Pancreas (tissue), 10 donors: Measurements from ENCODE around the gene KIF7. TPM values are rescaled to one million over a fixed set of nuclear protein-coding genes. Genes with fewer than 3 reads are reported as not detected.

Source experiments
- ATAC-seq, 4 donors: fragments of 200-7000 bp; cut with Tn5 transposase; one replicate each; pipeline versions ENCODE4 v1.8.0 to v1.9.1; 2020; ENCODE audit warnings: mild to moderate bottlenecking in 4 of 4, moderate library complexity in 4 of 4
- DNase-seq, 6 donors: peaks; one replicate each; pipeline ENCODE4 v3.0.0-alpha.2; 2020
- FAIRE-seq: peaks from 2 replicates; lab custom pipeline; 2012; peaks lifted over from hg19 to GRCh38; lab: Jason Lieb, UNC
- H3K27ac ChIP-seq, 4 donors: fragments of 200-600 bp; sonication (generic); 1 replicate in 3 of 4; 2 replicates in 1 of 4; pipeline versions ENCODE4 v1.5.0 to v1.8.0; 2020
- H3K27me3 ChIP-seq, 4 donors: fragments of 200-600 bp; one replicate each; pipeline ENCODE4 v1.8.0; 2021
- H3K36me3 ChIP-seq, 3 donors: fragments of 200-600 bp; sonication (generic) in 1 of 3; one replicate each; pipeline versions ENCODE4 v1.5.0 to v1.8.0; 2020 to 2021
- H3K4me1 ChIP-seq, 3 donors: fragments of 200-600 bp; one replicate each; pipeline ENCODE4 v1.8.0; 2021
- H3K4me3 ChIP-seq, 4 donors: fragments of 200-600 bp; sonication (generic) in 2 of 4; one replicate each; pipeline versions ENCODE4 v1.5.0 to v1.8.0; 2020 to 2021
- H3K9me3 ChIP-seq, 4 donors: fragments of 200-600 bp; one replicate each; pipeline ENCODE4 v1.8.0; 2021
- WGBS, 2 donors: extraction: QIAGEN DNeasy Blood & Tissue Kit; methylation state at CpG; one replicate each; pipeline ENCODE4 v1.1.7; 2013; 5-methylcytosine and 5-hydroxymethylcytosine counted together
- intact Hi-C, 3 donors: fragments of 100-400 bp; cut with DNase I; formaldehyde crosslinking; loops; one replicate each; pipeline versions ENCODE4 v1.11.1 to v1.14.2; 2022
- polyA plus RNA-seq, 2 donors: library from polyadenylated mRNA; stranded (reverse); fragments of 200-250 nt; gene quantifications; one replicate each; pipeline ENCODE4 v1.2.3, GENCODE V29; 2013
- total RNA-seq, 6 donors: library from RNA; stranded (reverse); fragmentation: NEBNext Ultra II Directional in 4 of 6; extraction: Animal tissue kit (Norgen Biotek cat#: 25700) in 4 of 6; gene quantifications; one replicate each; pipeline versions ENCODE4 v1.2.1 to v1.2.4, GENCODE V29; 2021 to 2023
- TF ChIP-seq, protein P1 (sequence below), 4 donors: fragments of 200-600 bp; sonication (generic) in 3 of 4; IDR thresholded peaks; one replicate each; pipeline versions ENCODE4 v1.5.0 to v1.8.0; 2021; ENCODE audit warnings: antibody characterized with exemption in 4 of 4
- donor health status: healthy with polysubstance abuse.
- donor health status: DM: no; HTN: no; CAD: no; lungs with moderate emphysema.
- donor health status: DM: no; HTN: no; CAD: no.
- donor health status: control.
- donor health status: control.
- donor health status: Bipolar disorder and iron deficiency.
- donor health status: DM: yes; HTN: yes; CAD: no.
- donor health status: DM: no; HTN: no; CAD: no.
- donor health status: DM: no; HTN: no; CAD: no.
- donor health status: DM: yes; HTN: yes; CAD: no.

Gene KIF7
- total and polyA plus RNA-seq, 8 donors = 0.43 to 1.5 (median 0.64) TPM

DNA sequence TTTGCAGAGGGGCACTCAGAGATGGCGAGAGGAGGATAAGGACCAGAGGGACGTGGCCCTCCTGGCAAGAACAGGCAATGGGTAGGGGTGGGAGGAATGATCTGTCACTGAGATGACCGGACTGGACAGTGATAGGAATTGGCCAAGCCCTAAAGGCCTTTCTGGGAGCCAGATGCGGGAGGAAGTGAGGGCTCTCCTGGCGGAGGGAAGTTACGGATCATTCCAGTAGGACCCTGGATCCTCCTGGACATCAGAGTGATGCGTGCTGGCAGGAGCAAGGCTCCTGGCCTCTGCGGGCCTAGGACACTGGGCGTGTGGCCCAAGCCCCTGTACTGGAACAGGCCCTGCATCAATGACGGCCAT is 23.4 kb downstream of the KIF7 start:
- Histone ChIP-seq H3K36me3 (no peaks in the 10 kb centered on the region), H3K27me3 (no peaks in the 10 kb centered on the region), H3K27ac (no peak overlapping the region), H3K4me3 (no peak overlapping the region), H3K4me1 (no peaks in the 10 kb centered on the region), H3K9me3 (no peaks in the 10 kb centered on the region)
- no peak for FAIRE-seq
- TF ChIP-seq, protein P1, sequence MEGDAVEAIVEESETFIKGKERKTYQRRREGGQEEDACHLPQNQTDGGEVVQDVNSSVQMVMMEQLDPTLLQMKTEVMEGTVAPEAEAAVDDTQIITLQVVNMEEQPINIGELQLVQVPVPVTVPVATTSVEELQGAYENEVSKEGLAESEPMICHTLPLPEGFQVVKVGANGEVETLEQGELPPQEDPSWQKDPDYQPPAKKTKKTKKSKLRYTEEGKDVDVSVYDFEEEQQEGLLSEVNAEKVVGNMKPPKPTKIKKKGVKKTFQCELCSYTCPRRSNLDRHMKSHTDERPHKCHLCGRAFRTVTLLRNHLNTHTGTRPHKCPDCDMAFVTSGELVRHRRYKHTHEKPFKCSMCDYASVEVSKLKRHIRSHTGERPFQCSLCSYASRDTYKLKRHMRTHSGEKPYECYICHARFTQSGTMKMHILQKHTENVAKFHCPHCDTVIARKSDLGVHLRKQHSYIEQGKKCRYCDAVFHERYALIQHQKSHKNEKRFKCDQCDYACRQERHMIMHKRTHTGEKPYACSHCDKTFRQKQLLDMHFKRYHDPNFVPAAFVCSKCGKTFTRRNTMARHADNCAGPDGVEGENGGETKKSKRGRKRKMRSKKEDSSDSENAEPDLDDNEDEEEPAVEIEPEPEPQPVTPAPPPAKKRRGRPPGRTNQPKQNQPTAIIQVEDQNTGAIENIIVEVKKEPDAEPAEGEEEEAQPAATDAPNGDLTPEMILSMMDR (IDR thresholded peaks at IDR 0.05) = no peak
- intact Hi-C loops = no loop called here
- DNase-seq = no peak
- 82 to 86% methylated on average over 10 of the region's 10 CpGs for WGBS, 2 donors
- ATAC-seq = no peak

GRCh38 chr15:89630974-89631901 is 24.0 kb downstream of the KIF7 start:
- H3K27me3 ChIP-seq = no peaks in the 10 kb centered on the region
- no peak overlapping the region for H3K4me3 ChIP-seq
- intact Hi-C loops = no loop called here
- no peaks in the 10 kb centered on the region for H3K36me3 ChIP-seq
- no peak for DNase-seq
- FAIRE-seq = no peak
- no peak overlapping the region for H3K27ac ChIP-seq
- H3K9me3 ChIP-seq = no peaks in the 10 kb centered on the region
- H3K4me1 ChIP-seq = no peaks in the 10 kb centered on the region
- TF ChIP-seq, protein P1 (IDR thresholded peaks at IDR 0.05) = no peak
- WGBS, 2 donors = 93 to 95% methylated on average over 30 of the region's 30 CpGs
- ATAC-seq = no peak

- WGBS, 2 donors = 94% methylated on average over 14 of the region's 14 CpGs
- TF ChIP-seq, protein P1 (IDR thresholded peaks at IDR 0.05) = no peak
- H3K4me1 ChIP-seq = no peaks in the 10 kb centered on the region
- H3K27me3 ChIP-seq = no peaks in the 10 kb centered on the region
- DNase-seq (no peak), ATAC-seq (no peak), FAIRE-seq (no peak)
- H3K9me3 ChIP-seq = no peaks in the 10 kb centered on the region
- H3K4me3 ChIP-seq = no peak overlapping the region
- intact Hi-C loops = no loop called here
- no peaks in the 10 kb centered on the region for H3K36me3 ChIP-seq
- no peak overlapping the region for H3K27ac ChIP-seq
These were observed 25.0 kb downstream of the KIF7 start for GRCh38 chr15:89630260-89630659.

DNA sequence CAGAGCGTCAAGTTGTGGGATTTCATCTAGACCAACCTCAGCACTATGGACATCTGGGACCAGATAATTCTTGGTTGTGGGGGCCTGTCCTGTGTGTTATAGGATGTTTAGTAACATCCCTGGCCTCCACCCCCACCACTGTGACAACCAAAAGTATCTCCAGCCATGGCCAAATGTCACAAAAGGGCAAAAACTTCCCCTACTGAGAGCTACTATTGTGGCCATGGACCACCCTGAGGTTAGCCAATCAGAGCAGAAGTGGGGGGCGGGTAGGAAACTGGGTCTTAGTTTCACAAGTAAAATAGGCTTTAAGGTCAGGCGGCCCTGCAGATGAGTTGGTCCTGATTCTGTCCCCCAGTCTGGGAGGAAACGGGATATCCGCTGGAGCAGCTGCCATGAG is 25.4 kb downstream of the KIF7 start:
- FAIRE-seq (no peak), ATAC-seq (no peak), DNase-seq (no peak)
- WGBS, 2 donors = 94 to 98% methylated on average over 5 of the region's 5 CpGs
- TF ChIP-seq, protein P1 (IDR thresholded peaks at IDR 0.05) = no peak
- Histone ChIP-seq H3K4me3 (no peak overlapping the region), H3K4me1 (no peaks in the 10 kb centered on the region), H3K36me3 (no peaks in the 10 kb centered on the region), H3K27me3 (no peaks in the 10 kb centered on the region), H3K9me3 (no peaks in the 10 kb centered on the region), H3K27ac (no peak overlapping the region)
- intact Hi-C loops = no loop called here
